NK-92 treated with Interleukin-12 subunit alpha and Interleukin-12 subunit beta, amount 100 ng/mL, for 24 hours (cell line): ENCODE results near the gene ZCCHC3.
A peak's percentile ranks its signal among the peaks of the same experiment; 100 is the strongest.
"Not testable (repeated sequence)": the region's sequence is repeated elsewhere in the genome, so short reads cannot be mapped to it uniquely, and the experiment has no call there.

Experiments
- DNase-seq: peaks from one replicate; lab custom pipeline; 2025; lab: John Stamatoyannopoulos, UW

ZCCHC3 gene

DNA sequence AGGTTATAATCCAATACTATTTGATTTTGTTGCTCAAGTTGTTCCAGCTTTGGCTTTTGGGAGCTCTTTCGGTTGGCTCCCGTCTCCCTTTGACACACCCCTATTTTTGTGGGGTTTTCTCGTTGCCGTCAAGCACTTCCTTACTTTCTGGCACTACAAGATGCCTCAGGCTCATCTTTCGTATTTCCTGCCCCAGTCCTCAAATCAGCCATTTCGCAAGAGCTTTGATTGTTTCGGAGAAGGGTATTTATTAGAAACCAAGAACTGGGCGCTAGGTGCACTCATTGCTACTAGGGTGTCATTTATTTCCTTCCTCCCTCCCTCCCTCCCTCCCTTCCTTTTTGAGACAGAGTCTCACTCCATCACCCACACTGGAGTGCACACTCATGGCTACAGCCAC is 14.7 kb downstream of the ZCCHC3 start:
- DNase-seq, result no peak

DNA sequence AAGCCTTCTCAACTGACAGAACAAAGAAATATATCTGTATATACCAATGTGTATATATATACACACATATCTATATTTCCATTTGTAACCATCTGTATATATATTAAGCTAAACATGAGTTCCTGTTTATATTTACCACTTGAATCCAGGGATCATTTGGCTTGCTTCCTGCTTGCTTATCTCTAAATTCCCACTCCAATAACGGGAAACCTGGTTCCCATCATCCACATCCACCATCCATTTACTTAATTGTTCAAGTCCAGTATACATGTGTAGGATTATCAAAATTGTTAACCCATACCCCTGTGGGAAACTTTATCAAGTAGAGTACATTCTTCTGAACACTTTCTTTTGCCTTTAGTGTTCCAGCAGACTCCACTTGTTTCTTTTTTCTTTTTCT is 15.5 kb downstream of the ZCCHC3 start:
- no peak for DNase-seq

DNA sequence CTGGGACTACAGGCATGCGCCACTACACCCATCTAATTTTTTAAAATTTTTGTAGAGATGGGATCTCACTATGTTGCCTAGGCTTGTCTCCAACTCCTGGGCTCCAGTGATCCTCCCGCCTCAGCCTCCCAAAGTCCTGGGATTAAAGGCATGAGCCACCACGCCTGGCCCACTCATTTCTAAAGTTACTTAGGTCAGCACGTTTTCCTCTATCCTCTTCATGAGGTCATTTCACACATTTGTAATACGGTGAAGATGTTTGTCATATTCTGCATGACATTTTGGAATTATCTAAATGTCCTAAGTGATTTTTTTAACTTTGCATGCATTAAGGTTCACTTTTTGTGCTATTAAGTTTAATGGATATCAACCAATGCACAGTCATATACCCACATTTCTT is 16.0 kb downstream of the ZCCHC3 start:
- DNase-seq, result no peak

DNA sequence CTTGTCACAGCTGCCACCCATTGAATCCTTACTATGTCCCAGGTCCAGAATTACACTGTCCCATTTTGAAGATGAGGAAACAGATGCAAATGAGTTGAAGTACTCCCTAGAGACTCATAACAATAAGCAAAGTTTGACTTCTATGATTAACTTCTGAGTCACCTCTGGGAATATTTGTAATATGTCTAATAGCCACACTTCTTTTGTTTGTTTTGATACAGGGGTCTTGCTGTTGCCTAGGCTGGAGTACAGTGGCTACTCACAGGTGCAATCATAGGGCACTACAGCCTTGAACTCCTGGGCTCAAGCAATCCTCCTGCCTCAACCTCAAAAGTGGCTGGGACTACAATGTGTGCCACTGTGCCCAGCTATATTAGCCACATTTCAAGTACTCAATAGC is 16.6 kb downstream of the ZCCHC3 start:
- no peak for DNase-seq

DNA sequence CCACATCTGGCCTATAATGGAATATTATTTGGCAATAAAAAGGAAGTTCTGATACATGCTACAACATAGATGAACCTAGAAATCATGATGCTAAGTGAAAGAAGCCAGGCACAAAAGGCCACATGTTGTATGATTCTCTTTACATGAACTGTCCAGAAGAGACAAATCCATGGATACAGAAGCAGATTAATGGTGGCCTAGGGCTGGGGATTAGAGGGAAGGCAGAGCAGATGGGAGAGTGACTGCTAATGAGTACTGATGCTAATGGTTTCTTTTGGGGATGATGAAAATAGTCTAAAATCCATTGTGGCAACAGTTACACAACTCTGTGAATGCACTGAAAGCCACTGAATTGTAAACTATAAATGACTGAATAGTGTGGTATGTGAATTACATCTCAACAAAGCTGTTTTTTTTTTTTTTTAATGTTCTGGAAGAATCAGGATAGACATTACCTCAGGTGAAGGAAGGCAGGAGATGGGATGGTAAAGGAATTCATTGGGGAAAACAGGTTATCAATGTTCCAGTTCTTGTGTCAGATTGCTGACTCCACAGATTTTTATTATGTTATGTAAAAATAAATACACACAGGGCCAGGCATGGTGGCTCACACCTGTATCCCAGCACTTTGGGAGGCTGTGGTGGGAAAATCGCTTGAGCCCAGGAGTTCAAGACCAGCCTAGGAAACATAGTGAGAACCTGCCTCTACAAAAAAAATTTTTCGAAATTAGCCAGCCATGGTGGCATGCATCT is 19.1 kb downstream of the ZCCHC3 start:
- no peak for DNase-seq

DNA sequence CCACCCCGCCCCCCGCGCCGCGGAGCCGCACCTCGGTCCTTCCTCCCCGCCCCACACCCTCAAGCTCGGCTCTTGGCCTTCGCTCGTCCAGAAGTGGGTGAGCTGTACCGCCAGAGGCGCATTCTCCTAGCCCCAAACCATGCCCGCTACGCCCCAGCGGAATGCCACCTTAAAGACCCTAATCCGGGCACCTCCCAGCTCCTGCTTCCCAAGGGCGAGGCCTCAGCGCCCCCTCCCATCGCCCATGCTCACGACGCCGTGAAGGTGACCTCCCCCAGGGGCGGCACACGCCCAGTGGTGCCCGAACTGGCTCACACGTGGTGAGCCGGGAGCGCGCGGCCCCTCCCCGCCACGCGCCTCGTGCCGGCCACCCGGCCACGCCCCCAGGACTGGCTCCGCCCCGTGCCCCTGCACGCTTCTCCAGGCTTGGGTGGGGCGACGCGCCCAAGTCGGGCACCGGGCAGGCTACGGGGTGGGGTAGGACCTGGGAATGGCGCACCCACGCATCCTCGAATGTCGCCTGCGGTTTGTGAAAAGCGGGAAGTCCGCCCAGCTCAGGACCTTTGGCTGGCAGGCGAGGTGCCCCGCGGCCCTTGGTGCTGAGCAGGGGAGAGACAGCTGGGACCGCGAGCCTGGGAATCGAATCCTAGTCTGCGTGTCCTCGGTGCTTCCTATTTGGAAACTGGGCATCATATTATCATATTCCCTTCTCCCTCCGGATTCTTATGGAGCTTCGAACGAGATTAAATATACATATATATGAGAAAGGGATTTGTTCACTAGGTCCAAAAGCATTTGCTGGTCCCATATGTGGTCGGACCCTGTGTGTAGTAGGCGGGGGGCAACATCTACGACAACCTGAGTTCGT is 27.0 kb downstream of the ZCCHC3 start:
- peak; percentile 78 for DNase-seq

DNA sequence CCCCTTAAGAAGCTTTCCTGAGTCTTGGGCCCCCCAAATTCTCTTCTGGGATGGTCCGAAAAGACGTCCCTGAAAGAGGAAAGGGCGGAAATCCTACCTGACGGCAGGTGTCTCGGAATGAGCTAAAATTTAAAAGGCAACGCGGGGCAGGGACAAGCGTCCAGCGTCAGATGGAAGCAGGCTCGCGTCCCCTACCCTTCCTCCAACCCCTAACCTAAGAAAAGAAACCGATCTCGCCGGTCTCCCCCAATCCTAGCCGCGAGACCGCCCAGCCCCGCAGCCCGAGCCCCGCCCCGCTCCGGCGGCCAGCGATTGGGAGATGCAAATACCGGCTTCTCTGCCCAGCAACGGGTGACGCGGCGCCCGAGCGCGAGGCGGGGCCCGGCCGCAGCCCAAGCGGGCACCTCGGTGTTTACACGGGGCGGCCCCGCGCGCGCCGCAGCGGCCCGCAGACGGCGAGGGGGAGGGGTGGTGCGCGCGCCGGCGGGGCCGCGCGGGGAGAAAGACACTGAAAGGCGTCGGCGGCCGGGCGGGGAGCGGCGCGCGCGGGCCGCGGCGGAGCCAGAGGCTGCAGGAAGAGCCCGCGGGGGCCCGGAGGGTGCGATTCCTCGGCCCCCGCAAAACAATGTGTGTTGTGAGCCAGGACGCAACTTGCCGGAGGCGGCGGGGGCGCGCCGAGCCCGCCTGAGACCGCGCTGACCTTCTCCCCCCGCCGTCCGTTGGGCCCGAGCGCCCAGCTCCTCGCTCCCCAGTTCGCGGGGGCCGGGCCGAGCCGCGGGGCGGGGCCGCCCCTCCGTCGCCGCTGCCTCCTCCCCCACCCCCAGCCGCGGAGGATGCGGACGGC is 27.9 kb downstream of the ZCCHC3 start, which contains the start of gene SOX12:
TSS of gene SOX12 (plus strand) at position 508 of the 844 bp plus-strand sequence. CDS start 373 bp downstream, outside the sequence.
- DNase-seq, result peak; percentile 86

DNA sequence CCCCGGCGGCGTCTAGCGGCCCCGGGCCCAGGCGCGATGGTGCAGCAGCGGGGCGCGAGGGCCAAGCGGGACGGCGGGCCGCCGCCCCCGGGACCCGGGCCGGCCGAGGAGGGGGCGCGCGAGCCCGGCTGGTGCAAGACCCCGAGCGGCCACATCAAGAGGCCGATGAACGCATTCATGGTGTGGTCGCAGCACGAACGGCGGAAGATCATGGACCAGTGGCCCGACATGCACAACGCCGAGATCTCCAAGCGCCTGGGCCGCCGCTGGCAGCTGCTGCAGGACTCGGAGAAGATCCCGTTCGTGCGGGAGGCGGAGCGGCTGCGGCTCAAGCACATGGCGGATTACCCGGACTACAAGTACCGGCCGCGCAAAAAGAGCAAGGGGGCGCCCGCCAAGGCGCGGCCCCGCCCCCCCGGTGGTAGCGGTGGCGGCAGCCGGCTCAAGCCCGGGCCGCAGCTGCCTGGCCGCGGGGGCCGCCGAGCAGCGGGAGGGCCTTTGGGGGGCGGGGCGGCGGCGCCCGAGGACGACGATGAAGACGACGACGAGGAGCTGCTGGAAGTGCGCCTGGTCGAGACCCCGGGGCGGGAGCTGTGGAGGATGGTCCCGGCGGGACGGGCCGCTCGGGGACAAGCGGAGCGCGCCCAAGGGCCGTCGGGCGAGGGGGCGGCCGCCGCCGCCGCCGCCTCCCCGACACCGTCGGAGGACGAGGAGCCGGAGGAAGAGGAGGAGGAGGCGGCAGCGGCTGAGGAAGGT is 28.7 kb downstream of the ZCCHC3 start:
- no peak for DNase-seq

DNA sequence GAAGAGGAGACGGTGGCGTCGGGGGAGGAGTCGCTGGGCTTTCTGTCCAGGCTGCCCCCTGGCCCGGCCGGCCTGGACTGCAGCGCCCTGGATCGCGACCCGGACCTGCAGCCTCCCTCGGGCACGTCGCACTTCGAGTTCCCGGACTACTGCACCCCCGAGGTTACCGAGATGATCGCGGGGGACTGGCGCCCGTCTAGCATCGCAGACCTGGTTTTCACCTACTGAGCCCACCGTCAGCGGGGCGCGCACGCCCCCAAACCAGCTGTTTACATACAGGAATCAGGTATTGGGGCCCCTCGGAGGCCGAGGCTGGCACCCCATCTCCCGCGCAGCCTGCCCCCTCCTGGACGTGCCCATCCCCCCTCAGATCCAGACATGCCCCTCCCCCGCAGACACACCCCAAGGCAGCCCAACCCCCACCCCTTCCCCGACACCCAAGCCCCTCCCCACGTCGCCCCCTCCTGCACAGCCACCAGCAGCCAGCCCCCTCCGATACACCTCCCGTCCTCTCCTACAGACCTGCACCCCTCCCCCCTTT is 29.3 kb downstream of the ZCCHC3 start:
- no peak for DNase-seq

DNA sequence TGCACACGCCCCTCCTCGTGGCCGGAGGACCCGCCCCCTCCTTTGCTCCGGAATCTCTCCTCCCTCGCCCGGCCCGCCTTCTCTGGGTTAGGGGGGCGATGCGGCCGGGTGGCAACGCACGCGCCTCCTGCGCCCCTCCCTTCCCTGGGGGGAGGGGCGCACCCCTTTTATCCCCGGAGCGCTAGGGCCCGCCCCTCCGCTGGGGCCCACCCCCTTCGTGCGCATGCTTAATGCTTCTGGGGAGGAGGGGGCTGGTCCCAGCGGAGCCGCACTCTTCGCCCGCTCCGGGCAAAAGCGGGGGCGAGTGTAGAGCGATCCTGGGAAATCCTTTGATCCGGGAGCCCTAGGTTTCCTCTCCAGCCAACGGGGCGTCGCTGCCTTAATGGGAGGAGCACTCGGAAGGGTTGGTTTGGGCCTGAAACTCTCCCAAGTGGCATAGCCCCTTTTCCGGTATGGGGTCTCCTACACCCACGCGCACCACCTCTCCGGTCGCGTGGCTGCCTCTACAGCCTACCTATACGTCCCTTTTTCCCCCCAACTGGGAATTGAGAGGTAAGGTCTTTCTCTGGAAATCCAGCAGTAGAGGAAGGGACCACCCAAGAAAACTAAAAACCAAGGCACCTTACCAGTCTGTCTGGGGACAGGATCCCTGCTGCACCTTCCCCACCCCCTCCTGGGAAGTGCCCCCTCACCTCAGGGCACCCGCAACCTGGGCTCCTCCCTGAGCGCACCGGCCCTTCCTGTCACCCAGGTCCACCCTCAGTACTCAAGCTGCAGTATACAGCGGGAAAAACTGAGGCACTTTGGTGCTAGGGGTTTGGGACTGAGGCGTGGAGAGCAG is 30.0 kb downstream of the ZCCHC3 start:
- DNase-seq, result no peak

DNA sequence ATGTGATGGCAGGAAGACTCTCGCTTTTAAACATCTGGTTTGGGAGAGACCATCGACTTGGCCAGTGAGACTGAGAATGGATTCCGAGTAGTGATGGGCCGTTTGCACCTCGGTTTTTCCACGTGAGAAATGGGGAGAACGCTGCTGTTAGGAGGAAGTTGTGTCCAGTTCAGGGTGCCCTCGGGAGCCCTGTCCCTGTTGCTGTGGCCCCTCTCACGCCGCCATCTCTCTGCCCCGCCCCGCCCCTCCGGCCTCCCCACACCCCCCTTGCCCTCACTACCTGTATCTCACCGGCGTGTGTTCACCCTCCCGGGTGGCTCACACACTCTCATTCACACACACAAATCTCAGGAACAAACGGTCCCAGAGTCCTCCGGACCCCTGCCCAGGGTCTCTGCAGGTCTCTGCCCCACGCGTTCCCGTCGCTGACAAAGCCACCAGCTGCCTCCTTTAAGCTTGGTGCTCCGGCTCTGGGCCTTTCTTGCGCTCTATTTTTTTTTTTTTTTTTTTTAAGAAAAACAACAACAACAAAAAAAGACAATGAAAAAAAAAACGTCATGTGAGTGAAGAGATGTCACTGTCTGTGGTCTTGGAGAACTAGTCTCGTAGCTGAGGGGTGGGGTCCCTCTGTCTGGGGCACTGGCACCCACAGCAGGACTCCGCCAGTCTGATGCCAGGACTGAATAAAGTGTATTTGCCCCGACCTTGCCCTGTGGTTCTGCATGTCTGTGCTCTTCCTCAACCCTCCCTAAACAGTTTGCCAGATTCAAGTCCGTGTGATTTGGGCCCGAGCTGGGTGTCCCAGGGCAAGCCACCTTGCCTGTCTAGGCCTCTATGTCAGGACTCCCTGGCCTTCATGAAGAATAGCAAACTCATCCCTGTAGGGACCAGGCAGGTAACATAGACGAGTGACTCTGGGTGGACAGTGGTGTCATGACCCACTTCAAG is 30.9 kb downstream of the ZCCHC3 start:
- DNase-seq, result no peak

DNA sequence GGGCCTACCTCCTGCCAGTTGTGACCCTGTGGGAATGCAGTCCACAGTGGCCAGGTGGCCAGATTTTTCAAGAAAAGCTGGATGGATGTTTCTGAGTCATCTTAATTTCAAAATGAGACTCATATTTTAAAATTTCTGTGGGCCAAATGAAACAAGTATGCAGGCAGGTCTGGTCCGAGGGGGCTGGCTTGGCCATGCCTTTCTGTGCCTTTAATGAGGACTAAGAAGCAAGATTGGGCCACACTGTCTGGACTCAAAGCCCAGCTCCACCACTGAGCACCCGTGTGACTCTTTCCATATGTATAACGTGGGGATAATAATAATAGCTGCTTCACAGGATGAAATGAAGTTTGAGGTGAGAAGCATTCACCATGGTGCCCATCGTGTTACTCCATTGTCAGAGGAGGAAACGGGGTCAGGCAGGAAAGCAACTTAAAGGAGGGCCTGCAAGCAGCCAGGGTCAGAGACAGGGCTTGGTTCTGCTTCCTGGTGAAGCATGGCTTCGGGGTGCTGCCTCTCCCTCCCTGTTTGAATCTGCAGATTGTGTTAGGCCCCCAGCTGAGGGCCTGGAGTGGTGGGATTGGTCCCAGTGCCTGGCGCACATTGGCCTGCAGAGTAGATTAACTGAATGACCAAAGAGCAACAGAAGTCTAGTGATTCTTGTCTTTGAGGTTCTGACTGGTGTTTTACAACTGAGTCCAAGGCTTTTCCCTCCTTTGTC is 31.8 kb downstream of the ZCCHC3 start:
- DNase-seq, result no peak

DNA sequence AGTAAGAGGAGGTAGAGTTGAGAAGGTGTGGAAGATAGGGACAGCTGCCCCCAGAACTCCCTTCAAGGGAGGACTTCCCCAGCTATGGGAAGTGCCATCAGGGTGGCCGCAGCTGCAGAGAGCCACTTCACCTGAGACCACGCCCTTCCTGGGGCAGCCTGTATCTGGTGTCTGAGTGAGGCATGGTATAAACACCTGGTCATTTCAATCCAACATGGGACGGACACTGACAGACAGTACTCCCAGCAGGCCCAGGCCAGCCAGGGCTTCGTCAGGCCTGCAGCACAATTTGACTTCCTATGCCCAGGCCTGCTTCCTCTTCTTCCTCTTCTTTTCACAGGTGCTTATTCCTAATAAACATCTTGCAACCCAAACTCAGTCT is 32.5 kb downstream of the ZCCHC3 start:
- DNase-seq, result no peak

DNA sequence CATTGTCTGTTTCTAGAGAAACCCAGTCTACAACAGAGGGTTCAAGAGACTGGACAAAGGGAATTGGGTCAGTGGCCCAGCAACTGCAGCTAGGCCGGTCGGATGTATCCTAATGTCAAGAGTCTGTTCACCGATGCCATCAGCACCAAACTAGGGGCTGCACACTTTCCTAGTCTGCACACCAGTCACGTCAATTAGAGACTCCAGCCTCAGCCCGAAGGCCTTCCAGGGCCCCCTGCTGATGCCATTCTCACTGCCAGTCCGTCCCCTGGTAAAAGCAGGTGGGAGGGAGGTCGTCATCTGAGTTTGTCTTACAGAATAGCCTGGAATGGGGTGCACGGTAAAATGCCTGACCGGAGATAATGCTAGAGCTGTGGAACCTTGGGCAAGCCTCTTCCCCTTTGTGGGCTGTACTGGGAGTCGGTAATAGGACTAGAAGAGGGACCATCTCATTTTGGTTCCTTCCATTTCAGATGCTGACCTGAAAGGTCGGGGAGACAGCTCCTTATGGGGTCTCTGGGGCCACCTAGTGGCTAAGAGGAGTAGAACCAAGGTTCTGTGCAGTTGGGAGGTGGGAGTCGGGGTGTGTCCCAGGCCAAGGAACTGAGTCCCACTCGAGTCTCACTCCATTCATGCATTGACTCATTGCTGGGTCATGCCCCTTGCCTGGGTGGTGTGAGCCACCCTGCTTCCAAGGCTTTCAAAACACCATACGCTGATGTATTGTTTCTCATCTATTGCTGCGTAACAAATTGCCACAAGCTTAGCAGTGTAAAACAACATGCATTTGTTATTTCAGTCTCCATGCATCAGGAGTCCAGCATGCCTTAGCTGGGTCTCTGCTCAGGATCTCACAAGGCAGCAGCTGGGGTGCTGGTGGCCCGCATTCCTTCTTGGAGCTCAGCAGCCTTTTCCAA is 33.1 kb downstream of the ZCCHC3 start:
- DNase-seq, result peak; percentile 17

DNA sequence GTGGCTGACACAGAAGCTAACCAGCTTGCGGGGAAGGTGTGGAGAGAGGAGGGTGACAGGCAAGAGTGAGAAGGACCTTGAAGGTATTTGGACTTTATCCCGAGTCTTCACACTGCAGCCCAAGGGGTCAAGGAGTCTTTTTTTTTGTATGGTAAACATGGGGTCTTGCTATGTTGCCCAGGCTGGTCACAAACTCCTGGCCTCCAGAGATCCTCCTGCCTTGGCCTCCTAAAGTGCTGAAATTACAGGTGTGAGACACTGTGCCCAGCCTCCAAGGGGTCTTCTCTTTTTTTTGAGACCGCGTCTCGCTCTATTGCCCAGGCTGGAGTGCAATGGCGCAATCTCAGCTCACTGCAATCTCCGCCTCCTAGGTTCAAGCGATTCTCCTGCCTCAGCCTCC is 37.2 kb downstream of the ZCCHC3 start:
- no peak for DNase-seq

DNA sequence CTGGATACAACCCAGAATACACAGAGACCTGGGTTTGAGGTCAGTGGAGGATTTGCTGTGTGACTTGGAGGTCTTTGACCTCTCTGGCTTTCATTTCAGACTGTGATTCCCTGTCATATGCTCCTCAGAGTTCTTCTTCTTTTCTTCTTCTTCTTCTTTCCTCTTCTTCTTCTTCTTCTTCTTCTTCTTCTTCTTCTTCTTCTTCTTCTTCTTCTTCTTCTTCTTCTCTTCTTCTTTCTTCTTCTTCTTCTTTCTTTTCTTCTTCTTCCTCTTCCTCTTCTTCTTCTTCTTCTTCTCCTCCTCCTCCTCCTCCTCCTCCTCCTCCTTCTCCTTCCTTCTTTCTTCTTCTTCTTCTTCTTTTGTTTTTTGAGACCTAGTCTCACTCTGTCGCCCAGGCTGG is 38.7 kb downstream of the ZCCHC3 start:
- not testable (repeated sequence) for DNase-seq

DNA sequence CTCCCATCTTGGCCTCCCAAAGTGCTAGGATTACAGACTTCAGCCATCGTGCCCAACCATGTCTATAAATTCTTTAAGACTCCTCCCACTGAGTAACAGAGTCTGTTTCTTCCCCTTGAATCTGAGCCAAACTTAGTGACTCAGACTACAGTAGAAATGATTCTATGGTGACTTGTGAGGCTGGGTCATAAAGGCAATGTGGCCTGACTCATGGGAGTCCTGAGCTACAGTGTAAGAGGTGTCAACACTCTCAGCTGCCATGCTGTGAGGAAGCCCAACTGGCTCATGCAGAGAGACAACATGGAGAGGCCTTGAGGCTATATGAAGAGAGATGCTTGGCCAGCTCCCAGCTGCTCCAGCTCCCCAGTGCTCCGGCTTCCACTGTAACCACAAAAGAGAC is 44.3 kb downstream of the ZCCHC3 start:
- DNase-seq, result no peak
